GM21723 (cell line): Measurements from ENCODE around the gene IGLL1.
"Not testable (repeated sequence)": the region's sequence is repeated elsewhere in the genome, so short reads cannot be mapped to it uniquely, and the experiment has no call there.

Source experiments
- ATAC-seq: cut with Tn5 transposase; IDR thresholded peaks from one replicate; pipeline ENCODE4 v1.9.1; 2021; ENCODE audit warnings: mild to moderate bottlenecking, moderate library complexity; ENCODE audit not compliant: unreplicated experiment

The IGLL1 gene

DNA sequence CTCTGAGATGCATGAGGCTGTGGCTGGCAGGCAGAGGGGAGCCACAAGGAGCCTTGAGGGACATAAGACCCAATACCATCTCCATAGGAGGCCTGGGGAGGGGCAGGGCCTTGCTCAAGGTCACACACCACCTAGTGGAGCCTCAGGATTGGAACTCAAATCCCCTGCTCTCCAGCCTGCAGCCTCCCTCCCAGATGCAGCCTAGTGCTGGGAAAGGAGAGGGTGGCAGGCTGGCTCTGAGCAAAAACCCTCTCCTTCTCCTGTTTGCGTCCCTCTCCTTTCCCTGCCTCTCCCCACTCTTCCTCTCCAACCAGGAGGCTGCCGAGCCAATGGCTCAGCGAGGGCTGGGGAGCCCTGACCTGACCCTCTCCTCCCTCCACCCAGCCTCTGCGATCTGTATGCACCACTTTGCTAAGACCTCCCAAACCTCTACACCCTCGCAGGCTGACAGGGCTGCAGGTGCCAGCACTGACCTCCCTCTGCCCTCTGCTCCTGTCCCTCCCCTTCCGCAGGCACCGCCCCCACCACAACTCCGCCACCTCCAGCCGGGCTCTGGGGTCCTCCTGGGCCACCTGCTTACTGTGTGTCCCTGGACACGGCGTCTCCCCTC lies 14.7 kb downstream of the IGLL1 start:
- ATAC-seq = no peak

- no peak for ATAC-seq
Observed at GRCh38 chr22:23564276-23564675, 15.8 kb downstream of the IGLL1 start.

- no peak for ATAC-seq
Observed at GRCh38 chr22:23563111-23563510, 17.0 kb downstream of the IGLL1 start.

DNA sequence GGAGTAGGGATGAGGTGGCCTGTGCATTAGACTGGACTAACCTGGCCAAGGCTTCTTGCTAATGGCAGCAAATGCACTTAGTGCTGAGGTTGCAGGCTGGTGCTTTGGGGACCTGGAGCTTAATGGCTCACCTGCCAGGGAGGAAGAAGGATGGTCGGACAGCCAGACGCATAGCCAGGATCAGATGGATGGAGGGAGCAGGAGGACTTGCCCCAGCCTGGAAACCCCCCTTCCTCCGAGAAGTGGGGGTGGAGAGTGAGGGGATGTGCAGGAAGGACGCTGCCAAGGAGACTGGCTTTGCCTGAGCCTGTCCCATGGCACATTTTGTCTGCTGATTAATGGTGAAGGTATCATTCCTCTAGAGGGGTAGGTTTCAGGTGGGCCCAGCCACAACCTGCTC lies 17.9 kb downstream of the IGLL1 start:
- ATAC-seq = no peak

DNA sequence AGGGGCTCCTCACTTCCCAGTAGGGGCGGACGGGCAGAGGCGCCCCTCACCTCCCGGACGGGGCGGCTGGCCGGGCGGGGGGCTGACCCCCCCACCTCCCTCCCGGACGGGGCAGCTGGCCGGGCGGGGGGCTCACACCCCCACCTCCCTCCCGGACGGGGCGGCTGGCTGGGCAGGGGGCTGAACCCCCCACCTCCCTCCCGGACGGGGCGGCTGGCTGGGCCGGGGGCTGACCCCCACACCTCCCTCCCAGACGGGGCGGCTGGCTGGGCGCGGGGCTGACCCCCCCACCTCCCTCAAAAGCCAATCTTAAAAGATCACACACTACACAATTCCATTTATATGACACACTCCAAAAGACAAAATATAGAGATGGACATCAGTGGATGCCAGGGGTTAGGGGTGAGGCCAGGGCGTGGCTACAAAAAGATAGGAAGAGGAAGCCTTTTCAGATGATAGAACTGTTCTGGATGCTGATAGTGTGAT lies 19.0 kb downstream of the IGLL1 start:
- not testable (repeated sequence) for ATAC-seq

GRCh38 chr22:23560215-23560614 lies 19.9 kb downstream of the IGLL1 start:
- not testable (repeated sequence) for ATAC-seq

GRCh38 chr22:23557467-23557866 lies 22.6 kb downstream of the IGLL1 start:
- no peak for ATAC-seq

- ATAC-seq = no peak
Observed at GRCh38 chr22:23557036-23557435, 23.1 kb downstream of the IGLL1 start.

DNA sequence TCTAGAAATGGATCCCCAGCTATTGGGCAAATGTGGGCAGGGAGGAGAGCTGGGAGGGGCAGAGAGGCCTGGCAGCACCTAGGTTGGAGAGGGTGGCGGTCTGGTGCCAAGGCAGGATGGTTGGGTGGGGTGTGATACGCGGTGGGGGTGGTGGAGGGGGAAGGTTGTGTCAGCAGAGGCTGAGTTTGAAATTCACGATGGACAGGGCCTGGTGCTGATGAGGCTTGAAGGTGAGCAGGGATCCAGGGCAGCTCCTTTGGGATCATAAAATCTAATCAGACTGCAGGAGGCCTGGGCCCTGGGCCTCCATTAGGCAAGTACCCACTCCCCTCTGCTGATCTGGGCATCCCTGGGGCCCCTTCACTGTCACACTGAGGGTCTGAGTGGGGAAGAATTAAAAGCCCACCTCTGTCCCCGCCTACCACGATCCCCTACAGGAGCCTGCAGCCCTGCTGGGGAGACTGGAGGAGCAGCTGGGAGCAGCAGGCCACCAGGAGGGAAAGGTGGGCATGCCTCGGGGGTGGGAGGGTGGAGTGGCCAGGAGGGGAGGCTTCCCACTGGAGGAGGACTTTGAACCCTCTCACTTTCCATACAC lies 24.0 kb downstream of the IGLL1 start:
- no peak for ATAC-seq

DNA sequence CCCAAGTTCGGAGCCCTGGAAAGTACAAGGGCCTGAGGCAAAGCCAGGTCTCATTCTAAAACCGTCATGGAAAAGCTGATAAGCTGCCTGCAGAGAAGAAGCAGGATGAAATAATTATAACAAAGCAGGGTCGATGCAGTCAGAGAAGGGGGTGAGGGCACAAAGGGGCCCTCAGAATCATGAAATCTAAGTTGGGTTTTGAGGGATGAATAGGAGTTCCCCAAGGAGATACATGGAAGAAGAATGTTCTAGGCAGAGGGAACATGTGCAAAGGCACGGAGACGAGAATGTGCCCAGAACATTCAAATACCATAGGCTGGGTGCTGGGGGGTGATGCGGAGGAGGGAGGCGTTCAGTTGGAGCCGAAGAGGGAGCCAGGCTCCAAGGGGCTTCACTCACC lies 25.0 kb downstream of the IGLL1 start:
- no peak for ATAC-seq

- no peak for ATAC-seq
Observed at GRCh38 chr22:23553924-23554870, 25.9 kb downstream of the IGLL1 start.

DNA sequence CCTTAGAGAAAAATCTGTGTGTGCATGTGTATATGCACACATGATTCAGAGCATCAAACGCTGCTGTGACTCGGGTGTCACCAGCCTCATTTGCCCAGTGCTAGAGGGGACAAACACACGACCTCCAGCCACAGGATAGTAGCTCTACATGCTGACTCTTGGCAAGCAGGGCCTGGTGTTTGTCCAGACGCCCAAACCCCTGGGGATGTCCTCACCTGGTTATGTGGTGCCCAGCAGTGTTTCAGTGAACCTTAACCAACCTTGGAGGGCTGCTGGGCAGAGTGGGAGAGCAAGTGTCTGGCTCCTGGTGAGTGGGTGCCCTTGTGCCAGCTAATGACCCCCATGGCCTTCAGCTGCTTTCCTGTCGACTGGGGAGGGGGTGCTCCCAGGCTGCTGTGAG lies 26.7 kb downstream of the IGLL1 start:
- ATAC-seq = no peak

GRCh38 chr22:23552573-23552972 lies 27.5 kb downstream of the IGLL1 start:
- ATAC-seq = no peak

DNA sequence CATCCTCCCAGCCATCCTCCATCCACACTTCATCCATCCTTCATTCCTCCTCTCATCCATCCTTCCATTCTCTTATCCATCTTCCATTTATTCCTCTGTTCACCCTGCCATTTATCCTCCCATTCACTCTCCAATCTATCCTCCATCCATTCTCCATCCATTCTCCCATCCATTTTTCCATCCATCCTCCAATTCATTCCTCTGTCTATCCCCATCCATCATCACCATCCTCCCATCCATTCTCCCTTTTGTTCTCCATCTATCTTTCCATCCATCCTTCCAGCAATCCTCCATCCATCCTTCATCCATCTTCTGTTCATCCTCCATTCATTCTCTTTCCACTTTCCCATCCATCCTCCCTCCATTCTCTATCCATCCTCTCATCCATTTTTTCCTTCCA lies 28.7 kb downstream of the IGLL1 start:
- ATAC-seq = no peak

DNA sequence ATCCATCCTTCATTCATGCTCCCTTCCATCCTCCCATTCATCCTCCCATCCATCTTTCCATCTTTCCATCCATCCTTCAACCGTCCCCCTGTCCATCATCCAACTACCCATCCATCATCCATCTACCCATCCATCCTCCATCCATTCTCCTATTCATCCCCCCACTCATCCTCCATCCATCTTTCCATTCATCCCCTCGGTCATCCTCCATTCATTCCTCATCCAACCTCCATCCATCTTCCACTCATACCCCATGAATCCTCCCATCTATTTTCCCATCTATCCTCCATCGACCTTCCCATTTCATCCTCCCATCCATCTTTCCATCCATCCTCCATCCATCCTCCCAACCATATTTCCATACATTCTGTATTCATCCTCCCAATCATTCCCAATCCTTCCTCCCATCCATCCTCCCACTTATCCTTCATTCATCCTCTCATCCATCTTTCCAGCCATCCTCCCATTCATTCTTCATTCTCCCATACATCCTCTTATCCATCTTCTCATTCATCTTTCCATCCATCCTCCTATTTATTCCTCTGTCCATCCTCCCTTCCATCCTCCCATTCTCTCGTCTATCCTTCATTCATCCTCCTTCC lies 29.9 kb downstream of the IGLL1 start:
- no peak for ATAC-seq

GRCh38 chr22:23549198-23549595 lies 30.9 kb downstream of the IGLL1 start:
- ATAC-seq = no peak

DNA sequence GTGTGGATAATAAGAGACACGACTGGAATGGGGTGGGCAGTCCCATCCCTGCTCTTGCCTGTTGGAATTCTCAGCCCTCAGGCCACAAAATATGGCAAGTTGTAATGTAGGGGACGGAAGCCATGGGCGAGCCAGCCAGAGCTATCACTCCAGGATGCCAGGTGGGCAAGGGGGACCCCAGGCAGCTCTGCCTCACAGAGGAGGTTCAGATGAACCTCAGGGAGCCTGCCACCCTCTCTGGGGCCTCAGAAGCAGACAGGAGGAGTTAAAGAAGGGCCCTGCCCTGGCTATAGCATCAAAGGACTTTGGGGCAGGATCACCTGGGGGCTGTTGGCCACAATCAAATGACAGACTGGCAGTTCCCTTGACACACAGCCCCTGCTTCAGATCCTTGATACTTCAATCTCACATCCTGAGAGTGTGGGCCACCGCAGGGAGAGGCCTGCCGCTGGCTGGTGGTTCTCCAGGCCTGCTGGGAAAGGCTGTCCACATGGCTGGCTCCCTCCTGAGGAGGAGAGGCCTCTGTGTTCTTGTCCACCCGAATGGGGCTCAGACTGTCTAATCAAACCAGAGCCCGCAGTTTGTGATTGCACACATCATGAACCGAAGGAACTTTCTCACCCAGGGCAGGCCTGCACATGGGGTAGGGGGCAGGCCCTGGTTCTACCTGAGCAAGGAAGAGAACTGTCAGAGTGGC lies 31.4 kb downstream of the IGLL1 start:
- ATAC-seq = no peak

GRCh38 chr22:23547818-23548500 lies 32.1 kb downstream of the IGLL1 start:
- ATAC-seq = no peak

GRCh38 chr22:23547382-23547781 lies 32.7 kb downstream of the IGLL1 start:
- ATAC-seq = not testable (repeated sequence)

DNA sequence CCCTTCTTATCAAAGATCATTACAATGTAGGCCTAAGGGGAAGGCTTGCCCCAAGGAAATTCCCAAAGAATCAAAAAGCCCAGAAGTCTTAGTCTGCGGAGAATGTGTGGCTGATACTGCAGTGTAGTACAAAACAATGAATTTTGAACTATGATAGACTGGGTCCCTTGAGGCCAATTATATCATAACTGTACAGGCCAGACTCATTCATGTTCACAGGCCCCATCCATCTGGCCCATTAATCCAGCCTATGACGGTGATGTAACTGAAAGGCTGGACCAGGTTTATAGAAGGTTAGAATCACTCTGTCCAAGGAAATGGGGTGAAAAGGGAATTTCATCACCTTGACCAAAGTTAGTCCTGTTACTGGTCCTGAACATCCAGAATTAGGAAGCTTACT lies 35.2 kb downstream of the IGLL1 start:
- no peak for ATAC-seq
